ENCODE results near the gene CXCL6.

DNA sequence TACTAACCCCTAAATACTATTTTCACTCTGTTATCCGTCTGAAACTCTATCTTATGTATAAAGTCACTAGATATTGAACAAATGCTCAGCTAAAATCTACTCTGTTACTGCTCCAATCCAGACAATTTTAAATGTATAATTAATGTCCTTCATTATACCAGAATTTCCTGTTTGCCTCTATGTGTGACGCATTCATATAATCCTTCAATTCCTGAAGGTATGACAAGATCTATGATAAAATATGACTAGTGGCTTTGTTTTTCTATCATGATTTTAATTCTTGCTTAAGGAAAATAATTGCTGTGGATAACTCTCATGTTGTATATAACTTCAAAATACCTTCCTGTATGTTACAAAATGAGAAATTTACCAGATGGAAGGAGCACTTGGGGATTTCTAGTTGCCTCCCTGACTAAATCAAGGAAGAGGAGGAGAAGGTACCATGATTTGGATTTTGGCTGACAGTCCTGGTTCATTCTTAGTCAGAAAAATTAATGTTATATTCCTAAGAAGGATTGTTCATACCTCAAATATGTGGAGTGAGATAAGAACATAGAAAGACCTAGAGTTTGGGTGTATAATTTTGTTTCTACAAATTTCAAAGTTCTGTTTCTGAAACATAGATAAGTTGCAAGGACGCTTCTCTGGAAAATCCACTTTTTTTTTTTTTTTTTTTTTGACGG, 4.9 kb downstream of the CXCL6 start:
- TF ChIP-seq CTCF (IDR thresholded peaks at IDR 0.05) (no peak), POLR2A (IDR thresholded peaks at IDR 0.05; ENCODE audit: low read depth) (no peak), EP300 (IDR thresholded peaks at IDR 0.05) (no peak), POLR2AphosphoS5 (IDR thresholded peaks at IDR 0.05) (no peak)
